A549 (cell line): ENCODE data around the gene LGR5. TPM values are rescaled to one million over a fixed set of nuclear protein-coding genes. Genes with fewer than 3 reads are reported as not detected.

ENCODE experiments used
- ATAC-seq, 2 experiments: fragments of 200-7000 bp in 1 of 2; fragments of >200 bp in 1 of 2; cut with Nextera tagmentation in 1 of 2; cut with Tn5 transposase in 1 of 2; 3 replicates each; pipeline versions ENCODE4 v1.8.0 to v1.9.1; 2018 to 2020; ENCODE audit warnings: mild to moderate bottlenecking in 1 of 2, moderate library complexity in 1 of 2
- CTCF ChIA-PET: fragments of 300-600 bp; sonication (Branson Sonifier 250); formaldehyde crosslinking; extraction: SDS; loops from one replicate; lab custom pipeline; 2021; ENCODE audit warnings: antibody characterized with exemption, inconsistent platforms; lab: Yijun Ruan, JAX
- POLR2A ChIA-PET: fragments of 350-600 bp; formaldehyde crosslinking; extraction: SDS; loops from one replicate; lab custom pipeline; 2021; ENCODE audit warnings: antibody characterized with exemption, inconsistent platforms; lab: Yijun Ruan, JAX
- DNase-seq, 2 experiments: peaks; one replicate each; pipeline versions ENCODE4 v3.0.0 to v3.0.0-alpha.2; 2011 to 2016; ENCODE audit warnings: low read depth in 1 of 2, low spot score in 1 of 2
- FAIRE-seq: peaks from 2 replicates; lab custom pipeline; 2011; peaks lifted over from hg19 to GRCh38; lab: Jason Lieb, UNC
- H3K27ac ChIP-seq, 2 experiments: fragments of >200 bp; sonication (Bioruptor Twin); formaldehyde crosslinking; 3 replicates each; pipeline ENCODE4 v1.5.1; 2016 to 2017
- H3K4me1 ChIP-seq: fragments of >200 bp; sonication (Bioruptor Twin); formaldehyde crosslinking; 3 replicates; pipeline ENCODE4 v1.6.1; 2016
- H3K4me2 ChIP-seq: fragments of >200 bp; sonication (Bioruptor Twin); formaldehyde crosslinking; 3 replicates; pipeline ENCODE4 v1.6.1; 2016
- H3K4me3 ChIP-seq: fragments of >200 bp; sonication (Bioruptor Twin); formaldehyde crosslinking; 3 replicates; pipeline ENCODE4 v1.5.1; 2016
- H3K9me3 ChIP-seq: fragments of >200 bp; sonication (Bioruptor Twin); formaldehyde crosslinking; 3 replicates; pipeline ENCODE4 v1.6.1; 2016
- CBX8 ChIP-seq: fragments of 200-600 bp; sonication (generic); IDR thresholded peaks from 2 replicates; pipeline ENCODE4 v1.6.1; 2016
- CEBPB ChIP-seq, 2 experiments: fragments of >200 bp in 1 of 2; sonication (Bioruptor Twin) in 1 of 2; formaldehyde crosslinking in 1 of 2; IDR thresholded peaks; 2 replicates each; pipeline ENCODE4 v1.6.1; 2012 to 2016
- CHD4 ChIP-seq: fragments of 200-600 bp; sonication (generic); IDR thresholded peaks from 2 replicates; pipeline ENCODE4 v1.6.1; 2016; ENCODE audit warnings: antibody characterized with exemption, mild to moderate bottlenecking, borderline replicate concordance
- EHF ChIP-seq: fragments of 250-450 bp; sonication (Bioruptor Pico); IDR thresholded peaks from 2 replicates; pipeline ENCODE4 v1.5.0; 2020; ENCODE audit warnings: mild to moderate bottlenecking
- FOXS1 ChIP-seq: fragments of 250-450 bp; sonication (Bioruptor Pico); IDR thresholded peaks from 2 replicates; pipeline ENCODE4 v1.5.0; 2020; ENCODE audit warnings: mild to moderate bottlenecking, moderate library complexity
- GATA3 ChIP-seq: IDR thresholded peaks from 2 replicates; pipeline ENCODE4 v1.6.1; 2012; ENCODE audit warnings: borderline replicate concordance
- HOXB13 ChIP-seq: fragments of 250-450 bp; sonication (Bioruptor Pico); IDR thresholded peaks from 2 replicates; pipeline ENCODE4 v1.5.0; 2020; ENCODE audit warnings: low read depth, mild to moderate bottlenecking, moderate library complexity
- KDM5A ChIP-seq: fragments of 200-600 bp; sonication (generic); IDR thresholded peaks from 2 replicates; pipeline ENCODE4 v1.6.1; 2016; ENCODE audit warnings: antibody characterized with exemption, mild to moderate bottlenecking
- MAFK ChIP-seq: fragments of 450-650 bp; IDR thresholded peaks from 2 replicates; pipeline ENCODE4 v1.6.1; 2014; ENCODE audit not compliant: partially characterized antibody
- NFE2L2 ChIP-seq: fragments of 150-350 bp; conservative IDR thresholded peaks from 2 replicates; pipeline ENCODE4 v1.6.1; 2014; ENCODE audit warnings: low read length
- NPAS2 ChIP-seq: fragments of 250-450 bp; sonication (Bioruptor Pico); IDR thresholded peaks from 2 replicates; pipeline ENCODE4 v1.8.0; 2022; ENCODE audit warnings: mild to moderate bottlenecking, moderate library complexity, borderline replicate concordance
- PHF8 ChIP-seq: fragments of 200-600 bp; sonication (generic); IDR thresholded peaks from 2 replicates; pipeline ENCODE4 v1.6.1; 2016; ENCODE audit warnings: low read depth, mild to moderate bottlenecking, antibody characterized with exemption, moderate library complexity, borderline replicate concordance
- POLR2A ChIP-seq: IDR thresholded peaks from 2 replicates; pipeline ENCODE4 v1.6.1; 2012; ENCODE audit warnings: mild to moderate bottlenecking, low read length
- ZC3H11A ChIP-seq: fragments of 450-650 bp; IDR thresholded peaks from 2 replicates; pipeline ENCODE4 v1.6.1; 2014; ENCODE audit warnings: antibody characterized with exemption, mild to moderate bottlenecking
- ZFP36 ChIP-seq: fragments of 450-650 bp; IDR thresholded peaks from 2 replicates; pipeline ENCODE4 v1.6.1; 2014; ENCODE audit warnings: borderline replicate concordance; ENCODE audit not compliant: partially characterized antibody
- WGBS: methylation state at CpG from one replicate; pipeline ENCODE4 v1.1.6; 2017; ENCODE audit errors: missing lambda C conversion rate; 5-methylcytosine and 5-hydroxymethylcytosine counted together
- polyA plus RNA-seq, 4 experiments: library from polyadenylated mRNA; depleted of rRNA in 3 of 4; stranded (reverse); fragments of >200 nt; fragmentation: RNase III in 1 of 4; extraction: RNeasy Plus Mini Kit Qiagen cat#74134 plus additional on column Dnase treatment in 1 of 4; gene quantifications; 2 replicates in 3 of 4; 3 replicates in 1 of 4; pipeline ENCODE4 v1.2.3, GENCODE V29; 2011 to 2017
- TF ChIP-seq, protein P1 (sequence below): fragments of 200-600 bp; sonication (generic); IDR thresholded peaks from 2 replicates; pipeline ENCODE4 v1.6.1; 2016; ENCODE audit warnings: antibody characterized with exemption, mild to moderate bottlenecking, moderate library complexity
- TF ChIP-seq, protein P2 (sequence below): IDR thresholded peaks from 2 replicates; pipeline ENCODE4 v1.6.1; 2012
- TF ChIP-seq, protein P3 (sequence below): fragments of 450-650 bp; IDR thresholded peaks from 2 replicates; pipeline ENCODE4 v1.6.1; 2014; ENCODE audit warnings: antibody characterized with exemption

LGR5 gene
- polyA plus RNA-seq, 2 of the 4 experiments (the other 2 are of a cell fraction): not detected

DNA sequence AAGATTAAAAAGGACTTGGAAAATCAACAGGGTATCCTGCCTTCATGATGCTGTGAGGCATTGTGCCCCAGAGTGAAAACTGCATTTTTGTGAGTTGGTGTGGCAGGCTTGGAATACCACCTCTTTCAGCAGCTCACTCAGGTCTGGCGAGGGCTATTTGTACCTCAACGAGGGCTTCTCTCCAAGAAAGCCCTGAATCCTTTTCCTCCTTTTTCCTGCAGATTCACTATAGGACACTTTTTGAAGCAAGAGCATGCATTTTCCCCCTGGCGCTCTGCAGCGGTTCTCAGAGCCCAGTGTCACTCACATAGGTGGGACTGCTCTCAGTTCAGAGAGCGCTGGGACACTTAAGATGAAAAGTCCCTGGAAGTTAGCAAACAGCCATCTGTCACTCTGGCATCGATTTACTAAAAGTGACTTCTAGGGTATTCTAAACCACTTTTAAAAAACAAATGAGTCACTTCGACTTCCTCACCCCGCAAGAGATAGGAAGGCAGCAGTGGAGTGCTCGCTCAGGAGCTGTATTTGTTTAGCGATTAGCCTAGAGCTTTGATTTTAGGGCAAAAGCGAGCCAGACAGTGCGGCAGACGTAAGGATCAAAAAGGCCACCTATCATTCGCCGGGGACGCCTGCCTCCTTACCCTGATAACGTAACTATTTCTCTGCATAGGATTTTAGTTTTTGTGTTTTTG lies 782 bp upstream of the LGR5 start (continued):
- TF ChIP-seq, protein P1, sequence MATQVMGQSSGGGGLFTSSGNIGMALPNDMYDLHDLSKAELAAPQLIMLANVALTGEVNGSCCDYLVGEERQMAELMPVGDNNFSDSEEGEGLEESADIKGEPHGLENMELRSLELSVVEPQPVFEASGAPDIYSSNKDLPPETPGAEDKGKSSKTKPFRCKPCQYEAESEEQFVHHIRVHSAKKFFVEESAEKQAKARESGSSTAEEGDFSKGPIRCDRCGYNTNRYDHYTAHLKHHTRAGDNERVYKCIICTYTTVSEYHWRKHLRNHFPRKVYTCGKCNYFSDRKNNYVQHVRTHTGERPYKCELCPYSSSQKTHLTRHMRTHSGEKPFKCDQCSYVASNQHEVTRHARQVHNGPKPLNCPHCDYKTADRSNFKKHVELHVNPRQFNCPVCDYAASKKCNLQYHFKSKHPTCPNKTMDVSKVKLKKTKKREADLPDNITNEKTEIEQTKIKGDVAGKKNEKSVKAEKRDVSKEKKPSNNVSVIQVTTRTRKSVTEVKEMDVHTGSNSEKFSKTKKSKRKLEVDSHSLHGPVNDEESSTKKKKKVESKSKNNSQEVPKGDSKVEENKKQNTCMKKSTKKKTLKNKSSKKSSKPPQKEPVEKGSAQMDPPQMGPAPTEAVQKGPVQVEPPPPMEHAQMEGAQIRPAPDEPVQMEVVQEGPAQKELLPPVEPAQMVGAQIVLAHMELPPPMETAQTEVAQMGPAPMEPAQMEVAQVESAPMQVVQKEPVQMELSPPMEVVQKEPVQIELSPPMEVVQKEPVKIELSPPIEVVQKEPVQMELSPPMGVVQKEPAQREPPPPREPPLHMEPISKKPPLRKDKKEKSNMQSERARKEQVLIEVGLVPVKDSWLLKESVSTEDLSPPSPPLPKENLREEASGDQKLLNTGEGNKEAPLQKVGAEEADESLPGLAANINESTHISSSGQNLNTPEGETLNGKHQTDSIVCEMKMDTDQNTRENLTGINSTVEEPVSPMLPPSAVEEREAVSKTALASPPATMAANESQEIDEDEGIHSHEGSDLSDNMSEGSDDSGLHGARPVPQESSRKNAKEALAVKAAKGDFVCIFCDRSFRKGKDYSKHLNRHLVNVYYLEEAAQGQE: no peak
- TF ChIP-seq CHD4: no peak
- TF ChIP-seq, all 56 proteins: peak for 0

DNA sequence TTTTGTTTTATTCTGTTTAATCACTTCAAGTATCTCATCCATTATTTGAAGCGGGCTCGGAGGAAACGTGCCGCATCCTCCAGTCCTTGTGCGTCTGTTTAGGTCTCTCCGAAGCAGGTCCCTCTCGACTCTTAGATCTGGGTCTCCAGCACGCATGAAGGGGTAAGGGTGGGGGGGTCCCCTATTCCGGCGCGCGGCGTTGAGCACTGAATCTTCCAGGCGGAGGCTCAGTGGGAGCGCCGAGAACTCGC lies 311 bp upstream of the LGR5 start:
- CTCF ChIA-PET: no interaction called here
- WGBS: 3% methylated on average over 8 of the region's 17 CpGs

DNA sequence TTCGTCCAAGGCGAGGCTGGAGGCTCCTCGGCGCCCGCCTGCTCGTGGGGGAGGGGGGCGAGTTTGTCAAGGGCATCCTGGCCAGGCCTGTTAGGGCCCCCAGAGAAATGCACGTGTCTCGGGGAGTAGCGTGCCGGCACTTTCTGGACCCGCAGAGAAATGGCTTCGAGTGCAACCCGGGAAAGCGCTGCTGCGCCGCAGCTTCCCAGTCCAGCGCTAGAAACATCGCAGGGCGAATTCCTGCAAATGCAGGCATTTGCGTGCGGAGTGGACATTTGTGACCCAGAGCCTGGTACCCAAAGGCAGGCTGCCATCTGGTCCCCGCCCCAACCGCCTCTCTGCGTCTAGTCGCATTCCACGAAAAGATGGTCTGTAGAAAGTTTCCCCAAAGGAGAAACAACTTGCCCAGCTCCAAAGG lies 756 bp downstream of the LGR5 start:
- WGBS: under 1% methylated on average over 21 of the region's 27 CpGs
- POLR2A ChIA-PET: no interaction called here
- peaks cover 24% of the 10 kb centered on the region for H3K9me3 ChIP-seq

More for the DNA sequence above, 311 bp upstream of the LGR5 start:
- FAIRE-seq (no peak), ATAC-seq (peak in 1 of 2 experiments; percentile 55; a peak in 4 of 6 replicates)
- Histone ChIP-seq H3K4me2 (peak overlapping the region; percentile 98), H3K9me3 (peaks cover 25% of the 10 kb centered on the region), H3K4me1 (peaks cover 21% of the 10 kb centered on the region)
- POLR2A ChIA-PET: no interaction called here
- no peak for TF ChIP-seq POLR2A
- TF ChIP-seq, protein P2, sequence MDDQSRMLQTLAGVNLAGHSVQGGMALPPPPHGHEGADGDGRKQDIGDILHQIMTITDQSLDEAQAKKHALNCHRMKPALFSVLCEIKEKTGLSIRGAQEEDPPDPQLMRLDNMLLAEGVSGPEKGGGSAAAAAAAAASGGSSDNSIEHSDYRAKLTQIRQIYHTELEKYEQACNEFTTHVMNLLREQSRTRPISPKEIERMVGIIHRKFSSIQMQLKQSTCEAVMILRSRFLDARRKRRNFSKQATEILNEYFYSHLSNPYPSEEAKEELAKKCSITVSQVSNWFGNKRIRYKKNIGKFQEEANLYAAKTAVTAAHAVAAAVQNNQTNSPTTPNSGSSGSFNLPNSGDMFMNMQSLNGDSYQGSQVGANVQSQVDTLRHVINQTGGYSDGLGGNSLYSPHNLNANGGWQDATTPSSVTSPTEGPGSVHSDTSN: no peak
- no peak for TF ChIP-seq GATA3
- TF ChIP-seq HOXB13 (CRISPR knock-in tag): no peak
- no peak for TF ChIP-seq CEBPB (IDR thresholded peaks at IDR 0.05)
- TF ChIP-seq CBX8: no peak
- no peak for TF ChIP-seq MAFK
- no peak for TF ChIP-seq PHF8
- TF ChIP-seq NFE2L2: no peak
- no peak for TF ChIP-seq EHF
- TF ChIP-seq, all 56 proteins: peak for 0
- H3K4me3 ChIP-seq: peak overlapping the region; percentile 39
- DNase-seq: no peak
- no peak overlapping the region for H3K27ac ChIP-seq

More for the DNA sequence above, 756 bp downstream of the LGR5 start:
- Histone ChIP-seq H3K27ac (no peak overlapping the region), H3K4me2 (peak overlapping the region; percentile 98), H3K4me3 (peak overlapping the region; percentile 39; the same call in 2 of the 3 replicates), H3K4me1 (peaks cover 21% of the 10 kb centered on the region)
- FAIRE-seq (no peak), ATAC-seq (peak; percentile 4 to 47; a peak in 3 of 6 replicates), DNase-seq (peak in 1 of 2 experiments; percentile 10)
- no peak for TF ChIP-seq ZFP36
- TF ChIP-seq ZC3H11A: no peak
- no peak for TF ChIP-seq NPAS2
- TF ChIP-seq FOXS1 (CRISPR knock-in tag): no peak
- TF ChIP-seq KDM5A: no peak
- TF ChIP-seq, protein P1: no peak
- TF ChIP-seq, protein P3, sequence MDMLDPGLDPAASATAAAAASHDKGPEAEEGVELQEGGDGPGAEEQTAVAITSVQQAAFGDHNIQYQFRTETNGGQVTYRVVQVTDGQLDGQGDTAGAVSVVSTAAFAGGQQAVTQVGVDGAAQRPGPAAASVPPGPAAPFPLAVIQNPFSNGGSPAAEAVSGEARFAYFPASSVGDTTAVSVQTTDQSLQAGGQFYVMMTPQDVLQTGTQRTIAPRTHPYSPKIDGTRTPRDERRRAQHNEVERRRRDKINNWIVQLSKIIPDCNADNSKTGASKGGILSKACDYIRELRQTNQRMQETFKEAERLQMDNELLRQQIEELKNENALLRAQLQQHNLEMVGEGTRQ: no peak
- CTCF ChIA-PET: no interaction called here
